Fibroblast of villous mesenchyme (primary cell): ENCODE measurements around the gene PRKCB. TPM values are rescaled to one million over a fixed set of nuclear protein-coding genes. Genes with fewer than 3 reads are reported as not detected.

Experiments used
- DNase-seq: peaks from one replicate; pipeline ENCODE4 v3.0.0-alpha.2; 2010; ENCODE audit warnings: low read depth
- H3K4me3 ChIP-seq: 2 replicates; pipeline ENCODE4 v1.5.1; 2011; ENCODE audit warnings: low read depth, mild to moderate bottlenecking, low read length
- CTCF ChIP-seq: IDR thresholded peaks from 2 replicates; pipeline ENCODE4 v1.5.1; 2012; ENCODE audit warnings: low read depth, mild to moderate bottlenecking, low read length; ENCODE audit not compliant: insufficient read depth
- total RNA-seq: library from RNA; depleted of rRNA; stranded (reverse); fragments of >200 nt; gene quantifications from 2 replicates; pipeline ENCODE4 v1.2.3, GENCODE V29; 2012

Gene PRKCB
- total RNA-seq, 1 donor, result not detected

- no peak for DNase-seq
- H3K4me3 ChIP-seq, result no peak overlapping the region
- no peak for TF ChIP-seq CTCF
These were observed 334.6 kb downstream of the PRKCB start for GRCh38 chr16:24170407-24170806.

- no peak for TF ChIP-seq CTCF
- DNase-seq, result no peak
- H3K4me3 ChIP-seq, result no peak overlapping the region
These were observed 338.7 kb downstream of the PRKCB start for GRCh38 chr16:24174504-24174903.

GRCh38 chr16:24174957-24175356 is 339.2 kb downstream of the PRKCB start:
- no peak for TF ChIP-seq CTCF
- DNase-seq, result no peak

GRCh38 chr16:24178496-24178895 is 342.7 kb downstream of the PRKCB start:
- no peak overlapping the region for H3K4me3 ChIP-seq
- DNase-seq, result no peak
- no peak for TF ChIP-seq CTCF

More at GRCh38 chr16:24174957-24175356, 339.2 kb downstream of the PRKCB start:
- H3K4me3 ChIP-seq, result no peak overlapping the region

GRCh38 chr16:24180451-24180850 is 344.7 kb downstream of the PRKCB start:
- no peak for DNase-seq
- TF ChIP-seq CTCF, result no peak
- no peak overlapping the region for H3K4me3 ChIP-seq

GRCh38 chr16:24188021-24188542 is 352.3 kb downstream of the PRKCB start:
- no peak for TF ChIP-seq CTCF
- no peak for DNase-seq
- no peak overlapping the region for H3K4me3 ChIP-seq

GRCh38 chr16:24188751-24189318 is 353.1 kb downstream of the PRKCB start:
- H3K4me3 ChIP-seq, result no peak overlapping the region
- no peak for DNase-seq
- TF ChIP-seq CTCF, result no peak
